Mucosa of descending colon (tissue), 3 donors: ENCODE measurements around the gene APBA2. TPM values are rescaled to one million over a fixed set of nuclear protein-coding genes. Genes with fewer than 3 reads are reported as not detected.

ENCODE experiments used
- ATAC-seq: fragments of 200-7000 bp; cut with Tn5 transposase; one replicate; pipeline ENCODE4 v1.9.1; 2020; ENCODE audit warnings: mild to moderate bottlenecking, moderate library complexity
- DNase-seq, 3 donors: peaks; one replicate each; pipeline ENCODE4 v3.0.0-alpha.2; 2020
- H3K36me3 ChIP-seq: fragments of 200-600 bp; one replicate; pipeline ENCODE4 v1.8.0; 2021; ENCODE audit warnings: low read depth, mild to moderate bottlenecking
- H3K4me1 ChIP-seq: fragments of 200-600 bp; one replicate; pipeline ENCODE4 v1.8.0; 2021; ENCODE audit warnings: low read depth, mild to moderate bottlenecking
- H3K4me3 ChIP-seq: fragments of 200-600 bp; one replicate; pipeline ENCODE4 v1.8.0; 2021; ENCODE audit warnings: mild to moderate bottlenecking
- H3K9me3 ChIP-seq: fragments of 200-600 bp; one replicate; pipeline ENCODE4 v1.8.0; 2021; ENCODE audit warnings: mild to moderate bottlenecking
- intact Hi-C, 2 donors: fragments of 100-400 bp; cut with DNase I in 1 of 2; cut with micrococcal nuclease in 1 of 2; formaldehyde crosslinking; loops; one replicate each; pipeline versions ENCODE4 v1.11.0 to v1.11.1; 2022; cut with DNase I, micrococcal nuclease
- total RNA-seq, 3 donors: library from RNA; stranded (reverse); fragmentation: NEBNext Ultra II Directional in 2 of 3; extraction: Animal tissue kit (Norgen Biotek cat#: 25700) in 2 of 3; gene quantifications; one replicate each; pipeline versions ENCODE4 v1.2.1 to v1.2.4, GENCODE V29; 2021 to 2023
- TF ChIP-seq, protein P1 (sequence below): fragments of 200-600 bp; IDR thresholded peaks from one replicate; pipeline ENCODE4 v1.8.0; 2022; ENCODE audit warnings: antibody characterized with exemption, mild to moderate bottlenecking
- donor health status: DM: no; HTN: no; CAD: no; lungs with moderate emphysema.
- donor health status: DM: no; HTN: no; CAD: no.
- donor health status: DM: no; HTN: yes; CAD: no.

Gene APBA2
- total RNA-seq, 3 donors from 2014 or later: 0.69 to 2.0 (median 1.2) TPM

DNA sequence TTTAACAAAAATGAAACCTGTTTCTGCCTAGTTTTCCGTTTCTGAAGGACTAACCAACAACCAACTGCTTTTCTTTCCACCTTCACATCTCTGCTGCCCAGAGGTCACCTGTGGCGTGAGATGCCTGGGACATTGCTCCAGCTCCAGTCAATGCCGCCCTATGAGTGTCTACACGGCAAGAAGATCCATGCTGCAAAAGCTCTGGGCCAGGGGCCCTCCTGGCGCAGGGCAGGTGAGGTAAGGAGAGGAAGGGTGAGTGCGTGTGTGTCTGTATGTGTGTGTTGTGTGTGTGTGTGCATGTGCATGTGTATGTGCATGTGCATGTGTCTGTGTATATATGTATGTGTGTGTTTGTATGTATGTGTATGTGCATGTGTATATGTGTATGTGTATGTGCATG lies 252.5 kb downstream of the APBA2 start:
- H3K36me3 ChIP-seq: no peaks in the 10 kb centered on the region
- DNase-seq (no peak), ATAC-seq (no peak)
- H3K9me3 ChIP-seq: no peaks in the 10 kb centered on the region
- intact Hi-C loops: no loop called here
- no peaks in the 10 kb centered on the region for H3K4me1 ChIP-seq
- no peak overlapping the region for H3K4me3 ChIP-seq
- TF ChIP-seq, protein P1, sequence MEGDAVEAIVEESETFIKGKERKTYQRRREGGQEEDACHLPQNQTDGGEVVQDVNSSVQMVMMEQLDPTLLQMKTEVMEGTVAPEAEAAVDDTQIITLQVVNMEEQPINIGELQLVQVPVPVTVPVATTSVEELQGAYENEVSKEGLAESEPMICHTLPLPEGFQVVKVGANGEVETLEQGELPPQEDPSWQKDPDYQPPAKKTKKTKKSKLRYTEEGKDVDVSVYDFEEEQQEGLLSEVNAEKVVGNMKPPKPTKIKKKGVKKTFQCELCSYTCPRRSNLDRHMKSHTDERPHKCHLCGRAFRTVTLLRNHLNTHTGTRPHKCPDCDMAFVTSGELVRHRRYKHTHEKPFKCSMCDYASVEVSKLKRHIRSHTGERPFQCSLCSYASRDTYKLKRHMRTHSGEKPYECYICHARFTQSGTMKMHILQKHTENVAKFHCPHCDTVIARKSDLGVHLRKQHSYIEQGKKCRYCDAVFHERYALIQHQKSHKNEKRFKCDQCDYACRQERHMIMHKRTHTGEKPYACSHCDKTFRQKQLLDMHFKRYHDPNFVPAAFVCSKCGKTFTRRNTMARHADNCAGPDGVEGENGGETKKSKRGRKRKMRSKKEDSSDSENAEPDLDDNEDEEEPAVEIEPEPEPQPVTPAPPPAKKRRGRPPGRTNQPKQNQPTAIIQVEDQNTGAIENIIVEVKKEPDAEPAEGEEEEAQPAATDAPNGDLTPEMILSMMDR: no peak

DNA sequence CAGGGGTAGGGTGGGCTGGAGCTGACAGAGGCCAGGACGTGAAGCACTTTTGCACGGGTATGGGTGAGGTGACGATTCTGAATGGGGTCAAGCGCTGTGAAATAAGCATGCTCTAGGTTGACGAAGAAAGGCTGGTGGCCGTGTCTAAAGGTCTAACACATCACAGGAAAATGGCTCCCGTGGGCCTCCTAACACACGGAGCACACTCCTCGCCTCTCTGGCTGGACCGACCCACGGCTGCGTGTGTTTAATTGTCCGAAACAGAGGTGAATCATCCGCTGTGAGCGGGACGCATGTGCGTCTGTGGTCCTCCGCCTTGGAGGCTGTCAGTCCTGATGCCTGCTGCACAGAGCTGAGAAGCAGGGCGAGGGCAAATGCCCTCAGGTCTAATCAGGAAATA lies 253.3 kb downstream of the APBA2 start:
- intact Hi-C loops: no loop called here

DNA sequence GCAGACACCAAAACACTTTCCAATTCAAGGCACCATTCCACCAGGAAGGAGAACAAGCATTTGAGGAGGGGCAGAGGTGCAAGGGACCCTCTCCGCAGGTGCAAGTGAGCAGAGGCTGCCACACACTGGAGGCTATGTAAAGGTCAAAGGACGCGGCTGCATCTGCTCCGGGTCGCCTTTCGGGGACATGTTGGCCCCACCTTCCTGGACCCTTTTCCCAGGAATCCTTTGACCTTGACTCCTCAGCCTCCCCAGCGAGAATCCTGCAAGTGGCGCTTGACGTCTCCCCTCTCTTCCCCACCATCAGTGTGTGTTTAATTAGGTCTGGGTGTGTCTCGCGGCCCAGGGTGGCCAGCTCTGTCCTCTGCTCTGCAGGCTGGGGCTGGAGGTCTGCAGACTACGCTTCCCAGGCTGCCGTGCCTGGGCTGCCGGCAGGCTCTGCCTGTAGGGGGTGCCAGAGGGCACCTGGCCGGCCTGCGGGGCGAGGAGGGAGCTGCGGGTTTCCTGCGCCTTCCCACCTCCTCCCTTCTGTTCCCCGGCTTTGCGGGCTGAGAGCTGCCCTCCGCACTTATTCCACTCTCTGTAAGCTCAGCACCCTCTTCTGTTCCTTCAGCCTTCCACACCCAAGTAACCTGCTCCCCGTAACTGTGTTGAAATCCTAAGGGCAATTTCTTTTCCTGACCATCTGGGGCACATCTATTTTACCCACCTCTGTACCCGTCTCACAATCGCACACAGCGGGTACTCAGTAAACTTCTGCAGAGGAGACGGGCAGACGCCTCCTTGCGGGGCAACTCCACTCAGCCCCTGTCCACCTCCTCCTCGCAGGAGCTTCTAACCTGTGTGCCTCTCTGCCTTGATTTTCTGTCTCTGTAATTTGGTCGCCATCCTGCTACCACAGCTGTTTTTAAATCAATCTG lies 254.0 kb downstream of the APBA2 start:
- H3K9me3 ChIP-seq: no peaks in the 10 kb centered on the region
- intact Hi-C loops: loop anchor here in 1 of 2 donors (2.0 kb wide), 1 partner anchor 57 kb away; no protein-coding TSS in a partner anchor
- ATAC-seq (peak; percentile 90), DNase-seq (peak; percentile 52 to 78 (median 66))
- H3K36me3 ChIP-seq: no peaks in the 10 kb centered on the region
- no peak overlapping the region for H3K4me3 ChIP-seq
- TF ChIP-seq, protein P1: peak; percentile 89
- H3K4me1 ChIP-seq: no peaks in the 10 kb centered on the region

More for the DNA sequence above, 253.3 kb downstream of the APBA2 start:
- DNase-seq (peak in 1 of 3 donors; percentile 37), ATAC-seq (no peak)
- Histone ChIP-seq H3K9me3 (no peaks in the 10 kb centered on the region), H3K36me3 (no peaks in the 10 kb centered on the region), H3K4me1 (no peaks in the 10 kb centered on the region), H3K4me3 (no peak overlapping the region)
- TF ChIP-seq, protein P1: no peak

DNA sequence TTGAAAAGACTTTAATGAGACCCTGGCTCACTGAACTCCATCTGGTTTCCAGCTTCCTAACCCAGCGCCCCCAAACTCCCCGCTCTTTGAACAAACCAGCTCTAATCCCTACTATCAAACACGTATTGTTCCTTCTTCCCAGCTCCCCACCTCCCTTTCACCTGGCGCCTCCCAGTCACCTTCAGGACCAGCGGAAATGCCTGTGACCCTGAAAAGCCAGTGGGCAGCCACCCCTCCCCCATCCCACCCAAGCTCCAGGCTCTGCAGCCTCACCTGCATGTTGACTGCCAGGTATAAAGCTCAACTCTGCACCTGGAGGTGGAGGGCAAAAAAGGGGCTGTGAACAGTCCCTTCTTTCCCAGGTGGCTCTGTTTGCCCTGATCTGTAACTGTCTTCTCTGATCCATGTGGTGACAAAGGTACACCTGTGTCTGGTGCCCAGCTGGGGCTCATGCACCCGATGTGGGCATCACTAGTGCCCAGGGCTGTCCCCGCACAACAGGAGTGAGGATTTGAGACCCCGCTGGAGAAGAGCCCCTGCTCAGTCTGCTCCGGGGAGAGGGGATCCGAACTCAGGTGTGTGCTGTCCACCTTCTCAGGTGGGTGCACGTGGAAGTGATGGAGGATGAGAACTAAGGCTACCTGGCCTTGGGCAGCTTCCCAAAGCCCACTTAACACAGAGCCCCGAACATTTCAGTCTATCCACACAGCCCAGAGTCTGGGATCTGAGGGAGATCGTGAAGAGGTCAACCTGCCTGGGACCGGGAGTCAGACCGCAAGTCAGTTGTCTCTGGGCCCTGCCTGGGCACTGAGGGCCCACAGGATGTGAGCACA lies 254.9 kb downstream of the APBA2 start:
- DNase-seq (no peak), ATAC-seq (no peak)
- Histone ChIP-seq H3K4me3 (no peak overlapping the region), H3K36me3 (no peaks in the 10 kb centered on the region), H3K4me1 (no peaks in the 10 kb centered on the region), H3K9me3 (no peaks in the 10 kb centered on the region)
- intact Hi-C loops: loop anchor here in 1 of 2 donors (2.0 kb wide), 1 partner anchor 58 kb away; no protein-coding TSS in a partner anchor
- TF ChIP-seq, protein P1: no peak

DNA sequence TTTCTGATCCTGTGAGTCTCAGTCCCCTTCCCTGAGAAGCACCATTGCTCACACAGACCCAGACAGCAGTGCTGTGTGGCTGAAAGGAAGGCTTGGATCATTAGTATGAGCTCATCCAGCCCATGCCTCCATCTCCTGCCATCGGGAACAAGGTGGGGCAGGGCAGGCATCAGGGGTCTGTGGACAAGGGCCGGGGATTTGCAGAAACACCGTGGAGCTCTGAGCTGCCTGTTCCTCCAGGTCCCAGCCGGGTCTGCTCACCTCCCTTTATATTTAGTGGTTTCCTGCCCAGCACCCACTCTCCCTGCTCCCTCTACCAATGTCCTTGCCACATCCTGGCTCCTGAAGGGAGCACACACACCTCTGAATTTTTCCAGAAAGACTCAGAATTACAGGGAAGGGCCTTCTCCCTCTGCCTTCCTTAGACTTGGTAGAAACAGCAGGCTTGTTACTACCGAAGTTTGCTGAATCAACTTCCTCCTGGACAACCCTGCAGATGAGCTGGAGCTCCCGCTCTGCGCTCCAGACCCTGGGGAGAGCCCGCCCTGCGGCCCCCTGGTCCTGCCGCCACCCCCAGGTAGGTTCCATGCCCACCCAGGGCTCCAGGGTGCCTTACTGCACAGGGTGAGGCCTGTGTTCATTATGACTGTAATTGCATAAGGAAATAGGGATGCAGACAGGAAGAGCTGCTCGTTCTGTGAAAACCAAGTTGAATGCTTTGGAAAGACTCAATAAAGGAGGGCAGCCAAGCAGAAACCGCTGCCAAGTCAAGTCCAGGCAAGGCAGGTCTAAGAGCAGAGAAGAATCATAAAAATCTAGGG lies 255.7 kb downstream of the APBA2 start:
- ATAC-seq (peak; percentile 64), DNase-seq (peak in 2 of 3 donors; percentile 30)
- H3K36me3 ChIP-seq: no peaks in the 10 kb centered on the region
- TF ChIP-seq, protein P1: no peak
- H3K4me1 ChIP-seq: no peaks in the 10 kb centered on the region
- H3K4me3 ChIP-seq: no peak overlapping the region
- intact Hi-C loops: loop anchor here in 1 of 2 donors (2.0 kb wide), 1 partner anchor 59 kb away; no protein-coding TSS in a partner anchor
- H3K9me3 ChIP-seq: no peaks in the 10 kb centered on the region
